ENCODE data around the gene FBXL14.

- no peak for TF ChIP-seq FOXA1 (IDR thresholded peaks at IDR 0.05)
- TF ChIP-seq HDGF (IDR thresholded peaks at IDR 0.05; ENCODE audit: borderline replicate concordance): no peak
- TF ChIP-seq NFRKB (IDR thresholded peaks at IDR 0.05): no peak
- TF ChIP-seq LEF1 (IDR thresholded peaks at IDR 0.05; ENCODE audit: borderline replicate concordance): no peak
- no peak for TF ChIP-seq FOXM1 (IDR thresholded peaks at IDR 0.05; ENCODE audit: borderline replicate concordance)
- TF ChIP-seq L3MBTL2 (conservative IDR thresholded peaks at IDR 0.05): no peak
- TF ChIP-seq ELF4 (IDR thresholded peaks at IDR 0.05): no peak
- TF ChIP-seq FOXK2 (IDR thresholded peaks at IDR 0.05): no peak
- no peak for TF ChIP-seq PKNOX1 (IDR thresholded peaks at IDR 0.05)
- no peak for TF ChIP-seq BHLHE40 (IDR thresholded peaks at IDR 0.05; ENCODE audit: borderline replicate concordance)
- no peak for TF ChIP-seq SP1 (IDR thresholded peaks at IDR 0.05)
These were observed 5.8 kb downstream of the FBXL14 start for GRCh38 chr12:1588575-1588947.

Data from HEK293T (cell line).